Activated CD8-positive, alpha-beta T cell treated with anti-CD3 and anti-CD28 coated beads, Interleukin-2, amount 10 ng/mL, durations not matched to agents 7 days and 5 days (primary cell): ENCODE results near the gene MALT1. TPM values are rescaled to one million over a fixed set of nuclear protein-coding genes. Genes with fewer than 3 reads are reported as not detected.

ENCODE experiments used
- ATAC-seq: fragments of 150-1000 bp; cut with Tn5 transposase; one replicate; pipeline ENCODE4 v1.10.0; 2021; ENCODE audit warnings: moderate library complexity
- CTCF ChIA-PET: fragments of 350-600 bp; sonication (Branson Sonifier 250); formaldehyde crosslinking; loops from one replicate; lab custom pipeline; 2021; ENCODE audit warnings: antibody characterized with exemption; lab: Charles Lee
- POLR2A ChIA-PET: fragments of 350-600 bp; sonication (Branson Sonifier 250); formaldehyde crosslinking; loops from one replicate; lab custom pipeline; 2021; ENCODE audit warnings: antibody characterized with exemption; lab: Charles Lee
- DNase-seq: peaks from one replicate; pipeline ENCODE4 v3.0.0-alpha.2; 2020
- H3K27ac Mint-ChIP-seq: one replicate; pipeline ENCODE4 v1.8.0; 2021; ENCODE audit warnings: mild to moderate bottlenecking, mixed read lengths
- H3K27me3 Mint-ChIP-seq: one replicate; pipeline ENCODE4 v1.8.0; 2021; ENCODE audit warnings: low read depth, mixed read lengths
- H3K36me3 Mint-ChIP-seq: one replicate; pipeline ENCODE4 v1.8.0; 2021; ENCODE audit warnings: low read depth, mixed read lengths
- H3K4me1 Mint-ChIP-seq: one replicate; pipeline ENCODE4 v1.8.0; 2021; ENCODE audit warnings: low read depth, mixed read lengths
- H3K4me3 Mint-ChIP-seq: one replicate; pipeline ENCODE4 v1.8.0; 2021; ENCODE audit warnings: mild to moderate bottlenecking, mixed read lengths
- H3K9me3 Mint-ChIP-seq: one replicate; pipeline ENCODE4 v1.8.0; 2022; ENCODE audit warnings: mixed read lengths; ENCODE audit not compliant: insufficient read depth
- total RNA-seq, 2 experiments: library from RNA; stranded (reverse); gene quantifications; one replicate each; pipeline ENCODE4 v1.2.3, GENCODE V29; 2021

MALT1 gene
- total RNA-seq, 2 experiments from 2014 or later, result 52.7 to 57.1 TPM

- Mint-ChIP-seq H3K9me3 (no peaks in the 10 kb centered on the region), H3K27me3 (peaks cover 13% of the 10 kb centered on the region), H3K36me3 (no peaks in the 10 kb centered on the region), H3K4me3 (no peak overlapping the region), H3K27ac (no peak overlapping the region), H3K4me1 (no peaks in the 10 kb centered on the region)
- DNase-seq (no peak), ATAC-seq (no peak)
- ChIA-PET POLR2A (no interaction called here), CTCF (interaction anchor here (1.1 to 2.6 kb wide), 3 partner anchors 9 to 293 kb away, joined by 6 to 14 read pairs (median 8); no protein-coding TSS in a partner anchor)
Observed at GRCh38 chr18:58777471-58777870, 106.2 kb downstream of the MALT1 start.

- DNase-seq, result no peak
- no peak overlapping the region for H3K4me3 Mint-ChIP-seq
- POLR2A ChIA-PET, result no interaction called here
- CTCF ChIA-PET, result interaction anchor here (1.1 to 2.2 kb wide), 5 partner anchors 10 to 291 kb away, joined by 3 to 11 read pairs (median 7); no protein-coding TSS in a partner anchor
- ATAC-seq, result no peak
- peaks cover 8% of the 10 kb centered on the region for H3K27me3 Mint-ChIP-seq
- no peaks in the 10 kb centered on the region for H3K36me3 Mint-ChIP-seq
- no peaks in the 10 kb centered on the region for H3K4me1 Mint-ChIP-seq
- H3K9me3 Mint-ChIP-seq, result no peaks in the 10 kb centered on the region
- H3K27ac Mint-ChIP-seq, result no peak overlapping the region
Observed at GRCh38 chr18:58779529-58779928, 108.3 kb downstream of the MALT1 start.

- Mint-ChIP-seq H3K36me3 (no peaks in the 10 kb centered on the region), H3K27ac (no peak overlapping the region), H3K4me3 (no peak overlapping the region), H3K27me3 (peaks cover 8% of the 10 kb centered on the region), H3K4me1 (no peaks in the 10 kb centered on the region), H3K9me3 (no peaks in the 10 kb centered on the region)
- ChIA-PET POLR2A (no interaction called here), CTCF (interaction anchor here (1.1 to 2.2 kb wide), 4 partner anchors 12 to 291 kb away, joined by 3 to 11 read pairs (median 6); no protein-coding TSS in a partner anchor)
- no peak for ATAC-seq
- no peak for DNase-seq
Observed at GRCh38 chr18:58780045-58780444, 108.8 kb downstream of the MALT1 start.

GRCh38 chr18:58781627-58782194, 110.4 kb downstream of the MALT1 start:
- no peaks in the 10 kb centered on the region for H3K4me1 Mint-ChIP-seq
- ChIA-PET CTCF (interaction anchor here (0.9 to 3.8 kb wide), 5 partner anchors 8 to 289 kb away, joined by 3 to 30 read pairs (median 5); no protein-coding TSS in a partner anchor), POLR2A (no interaction called here)
- ATAC-seq, result peak; percentile 89
- H3K36me3 Mint-ChIP-seq, result no peaks in the 10 kb centered on the region
- H3K27me3 Mint-ChIP-seq, result peaks cover 8% of the 10 kb centered on the region
- H3K4me3 Mint-ChIP-seq, result no peak overlapping the region
- DNase-seq, result peak; percentile 78
- no peak overlapping the region for H3K27ac Mint-ChIP-seq
- no peaks in the 10 kb centered on the region for H3K9me3 Mint-ChIP-seq

- Mint-ChIP-seq H3K36me3 (no peaks in the 10 kb centered on the region), H3K4me1 (no peaks in the 10 kb centered on the region), H3K27me3 (peaks cover 12% of the 10 kb centered on the region), H3K9me3 (no peaks in the 10 kb centered on the region), H3K4me3 (no peak overlapping the region), H3K27ac (no peak overlapping the region)
- ChIA-PET CTCF (interaction anchor here (1.0 to 1.3 kb wide), 2 partner anchors 192 to 286 kb away, joined by 3 to 4 read pairs; no protein-coding TSS in a partner anchor), POLR2A (no interaction called here)
- ATAC-seq (no peak), DNase-seq (no peak)
Observed at GRCh38 chr18:58784601-58785137, 113.4 kb downstream of the MALT1 start.

- POLR2A ChIA-PET, result no interaction called here
- no peaks in the 10 kb centered on the region for H3K4me1 Mint-ChIP-seq
- CTCF ChIA-PET, result interaction anchor here (1.0 to 1.1 kb wide), 2 partner anchors 285 kb away, joined by 3 to 4 read pairs; no protein-coding TSS in a partner anchor
- ATAC-seq (no peak), DNase-seq (no peak)
- H3K9me3 Mint-ChIP-seq, result no peaks in the 10 kb centered on the region
- H3K4me3 Mint-ChIP-seq, result no peak overlapping the region
- no peak overlapping the region for H3K27ac Mint-ChIP-seq
- H3K27me3 Mint-ChIP-seq, result peaks cover 10% of the 10 kb centered on the region
- H3K36me3 Mint-ChIP-seq, result no peaks in the 10 kb centered on the region
Observed at GRCh38 chr18:58785171-58785805, 114.0 kb downstream of the MALT1 start.

GRCh38 chr18:58785870-58786269, 114.6 kb downstream of the MALT1 start:
- ChIA-PET CTCF (interaction anchor here (1.0 to 1.1 kb wide), 2 partner anchors 22 to 285 kb away, joined by 3 to 4 read pairs; no protein-coding TSS in a partner anchor), POLR2A (no interaction called here)
- DNase-seq, result no peak
- H3K9me3 Mint-ChIP-seq, result no peaks in the 10 kb centered on the region
- H3K27me3 Mint-ChIP-seq, result peaks cover 10% of the 10 kb centered on the region
- no peak overlapping the region for H3K4me3 Mint-ChIP-seq
- no peaks in the 10 kb centered on the region for H3K4me1 Mint-ChIP-seq
- no peak for ATAC-seq
- H3K27ac Mint-ChIP-seq, result no peak overlapping the region
- H3K36me3 Mint-ChIP-seq, result no peaks in the 10 kb centered on the region

GRCh38 chr18:58787536-58788149, 116.4 kb downstream of the MALT1 start:
- H3K36me3 Mint-ChIP-seq, result no peaks in the 10 kb centered on the region
- DNase-seq (no peak), ATAC-seq (no peak)
- ChIA-PET CTCF (no interaction called here), POLR2A (no interaction called here)
- no peaks in the 10 kb centered on the region for H3K9me3 Mint-ChIP-seq
- no peaks in the 10 kb centered on the region for H3K4me1 Mint-ChIP-seq
- H3K4me3 Mint-ChIP-seq, result no peak overlapping the region
- H3K27ac Mint-ChIP-seq, result no peak overlapping the region
- H3K27me3 Mint-ChIP-seq, result peaks cover 8% of the 10 kb centered on the region

- H3K27ac Mint-ChIP-seq, result no peak overlapping the region
- ChIA-PET POLR2A (no interaction called here), CTCF (no interaction called here)
- H3K27me3 Mint-ChIP-seq, result peaks cover 8% of the 10 kb centered on the region
- no peak overlapping the region for H3K4me3 Mint-ChIP-seq
- no peak for ATAC-seq
- H3K36me3 Mint-ChIP-seq, result no peaks in the 10 kb centered on the region
- no peaks in the 10 kb centered on the region for H3K4me1 Mint-ChIP-seq
- DNase-seq, result no peak
- no peaks in the 10 kb centered on the region for H3K9me3 Mint-ChIP-seq
Observed at GRCh38 chr18:58788470-58788869, 117.2 kb downstream of the MALT1 start.

- CTCF ChIA-PET, result interaction anchor here (0.6 kb wide), 1 partner anchor 474 kb away, joined by 5 read pairs; no protein-coding TSS in a partner anchor
- Mint-ChIP-seq H3K27me3 (peaks cover 9% of the 10 kb centered on the region), H3K27ac (no peak overlapping the region), H3K4me3 (no peak overlapping the region), H3K4me1 (no peaks in the 10 kb centered on the region), H3K36me3 (no peaks in the 10 kb centered on the region), H3K9me3 (no peaks in the 10 kb centered on the region)
- DNase-seq (no peak), ATAC-seq (no peak)
- POLR2A ChIA-PET, result no interaction called here
Observed at GRCh38 chr18:58788971-58789875, 118.0 kb downstream of the MALT1 start.

- H3K4me3 Mint-ChIP-seq, result no peak overlapping the region
- H3K27me3 Mint-ChIP-seq, result peaks cover 11% of the 10 kb centered on the region
- no peaks in the 10 kb centered on the region for H3K4me1 Mint-ChIP-seq
- H3K27ac Mint-ChIP-seq, result no peak overlapping the region
- H3K9me3 Mint-ChIP-seq, result no peaks in the 10 kb centered on the region
- ATAC-seq, result no peak
- POLR2A ChIA-PET, result no interaction called here
- CTCF ChIA-PET, result interaction anchor here (0.6 kb wide), 1 partner anchor 474 kb away, joined by 5 read pairs; no protein-coding TSS in a partner anchor
- no peaks in the 10 kb centered on the region for H3K36me3 Mint-ChIP-seq
- no peak for DNase-seq
Observed at GRCh38 chr18:58789876-58790240, 118.6 kb downstream of the MALT1 start.
